ENCODE results near the gene DNER. TPM values are rescaled to one million over a fixed set of nuclear protein-coding genes. Genes with fewer than 3 reads are reported as not detected.

Gene DNER
- total and polyA plus RNA-seq, 2 donors (not counting 3 experiments of a cell fraction or from before 2014, with no cell fraction given) = 0.01 TPM; not detected in 1

GRCh38 chr2:229335330-229335729, 379.0 kb downstream of the DNER start:
- Histone ChIP-seq H3K4me3 (replicated peaks in 1 of 3; ENCODE audit: insufficient read depth in 1 of 3, low read depth in 1 of 3, low read length in 3 of 3) (no peak overlapping the region), H3K9me1 (replicated peaks; ENCODE audit: control insufficient read depth, extremely low read depth, insufficient read depth, low read length) (no peaks in the 10 kb centered on the region), H4K20me1 (replicated peaks; ENCODE audit: control insufficient read depth, extremely low read depth, insufficient read depth, low read length) (no peaks in the 10 kb centered on the region), H3K9ac (replicated peaks; ENCODE audit: extremely low read depth, insufficient read depth, low read length) (no peak overlapping the region), H3K79me2 (ENCODE audit: control insufficient read depth, insufficient read depth, low read length) (no peaks in the 10 kb centered on the region), H3K9me3 (replicated peaks; ENCODE audit: control insufficient read depth, insufficient read depth, low read length) (peaks cover 2% of the 10 kb centered on the region), H3K4me1 (ENCODE audit: control insufficient read depth, extremely low read depth, insufficient read depth, low read length) (no peaks in the 10 kb centered on the region), H3K36me3 (ENCODE audit: control insufficient read depth in 2 of 2, extremely low read depth in 1 of 2, insufficient read depth in 2 of 2, low read length in 2 of 2) (no peaks in the 10 kb centered on the region), H3K27ac (ENCODE audit: insufficient read depth, low read depth, low read length) (no peak overlapping the region), H3K27me3 (ENCODE audit: control insufficient read depth in 2 of 2, insufficient read depth in 2 of 2, low read length in 2 of 2) (no peaks in the 10 kb centered on the region), H2AFZ (ENCODE audit: low read depth, low read length) (no peak overlapping the region), H3K4me2 (ENCODE audit: insufficient read depth, low read length) (no peak overlapping the region)
- no peak for FAIRE-seq
- no TSS peak for BruUV-seq (replicated peaks)
- intact Hi-C loops (cut with micrococcal nuclease) = no loop called here
- dilution Hi-C loops (cut with MboI; ENCODE audit: extremely low pct_ligation_motif_present, low sequenced_read_pairs) = no loop called here
- no peak for DNase-seq (ENCODE audit: low read depth, low spot score)
- CTCF ChIA-PET = no interaction called here
- no peak for TF ChIP-seq MAX (IDR thresholded peaks at IDR 0.05; ENCODE audit: insufficient read depth, insufficient read length)
- no peak for TF ChIP-seq MYC (IDR thresholded peaks at IDR 0.05; ENCODE audit: low read depth, low read length)
- no peak for TF ChIP-seq GATA2 (IDR thresholded peaks at IDR 0.05; ENCODE audit: insufficient read depth, insufficient read length, low read depth, low read length)
- TF ChIP-seq EZH2 (IDR thresholded peaks at IDR 0.05; ENCODE audit: borderline replicate concordance, low read depth, low read length, severe bottlenecking) = no peak
- no peak for TF ChIP-seq CTCF (IDR thresholded peaks at IDR 0.05; ENCODE audit: extremely low read depth in 1 of 2, insufficient read depth in 1 of 2, low read depth in 1 of 2, low read length in 2 of 2)
- TF ChIP-seq POLR2A (IDR thresholded peaks at IDR 0.05; ENCODE audit: low read depth, low read length) = no peak
- no peak for TF ChIP-seq POLR2AphosphoS5 (IDR thresholded peaks at IDR 0.05; ENCODE audit: insufficient read depth, low read depth, low read length)
- no peak for TF ChIP-seq FOS (IDR thresholded peaks at IDR 0.05; ENCODE audit: borderline replicate concordance, insufficient read depth, low read length)
- no peak for TF ChIP-seq JUN (IDR thresholded peaks at IDR 0.05; ENCODE audit: borderline replicate concordance, insufficient read depth, insufficient read length, low read depth)
- POLR2A ChIA-PET = no interaction called here
